NCI-H2029 (cell line): ENCODE data around the gene MEGF10.

Experiments used
- DNase-seq: peaks from one replicate; lab custom pipeline; 2025; lab: John Stamatoyannopoulos, UW

The MEGF10 gene

DNA sequence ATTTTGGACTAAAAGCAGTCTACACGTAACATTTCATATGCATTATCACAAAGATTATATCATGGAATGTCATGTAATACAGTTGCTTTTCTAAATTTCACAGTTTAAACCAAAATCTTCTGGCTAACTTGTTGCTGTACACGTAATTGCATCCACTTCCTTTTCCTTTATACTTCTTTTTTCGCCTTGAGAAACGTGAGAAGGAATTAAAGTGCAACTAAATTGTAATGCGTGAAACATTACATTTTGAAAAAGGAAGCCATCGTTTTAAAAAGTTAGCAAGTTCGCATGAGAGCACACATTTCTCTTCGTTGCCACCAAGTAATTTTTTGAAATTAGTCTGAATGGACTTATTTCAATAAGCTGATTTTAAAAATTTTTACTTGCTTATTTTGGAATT lies 80.0 kb downstream of the MEGF10 start:
- DNase-seq: no peak

DNA sequence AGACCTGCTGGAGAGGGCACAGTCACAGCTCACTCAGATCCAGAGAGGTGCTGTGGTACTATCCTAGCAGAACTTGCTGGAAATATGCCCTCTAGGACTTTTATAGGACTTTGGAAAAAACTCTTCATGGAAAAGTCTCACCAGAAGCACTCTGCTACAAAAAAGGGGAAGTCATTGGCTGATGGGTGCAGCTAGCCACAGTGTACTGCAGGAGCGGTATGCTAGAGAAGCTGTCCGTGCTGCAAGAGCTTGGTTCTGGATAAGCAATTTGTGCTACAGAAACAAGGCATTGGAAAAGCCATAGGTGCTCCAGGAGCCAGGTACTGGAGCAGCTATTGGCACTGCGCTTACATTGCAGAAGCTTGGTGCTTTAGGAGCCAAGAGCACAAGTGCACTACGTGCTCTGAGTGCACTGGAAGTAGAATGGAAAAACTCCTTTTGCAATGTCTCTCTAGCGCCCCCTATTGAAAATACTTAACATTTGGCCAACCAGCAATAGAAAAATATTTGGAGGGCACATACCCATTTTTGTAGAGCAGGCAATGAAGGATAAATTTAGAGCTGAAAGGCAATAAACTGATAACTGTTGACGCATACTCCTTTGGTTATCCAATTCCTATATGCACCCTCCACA lies 83.4 kb downstream of the MEGF10 start:
- DNase-seq: no peak

- DNase-seq: no peak
Measured at GRCh38 chr5:127375124-127375523, 84.5 kb downstream of the MEGF10 start.

GRCh38 chr5:127375544-127376091 lies 85.0 kb downstream of the MEGF10 start:
- no peak for DNase-seq

DNA sequence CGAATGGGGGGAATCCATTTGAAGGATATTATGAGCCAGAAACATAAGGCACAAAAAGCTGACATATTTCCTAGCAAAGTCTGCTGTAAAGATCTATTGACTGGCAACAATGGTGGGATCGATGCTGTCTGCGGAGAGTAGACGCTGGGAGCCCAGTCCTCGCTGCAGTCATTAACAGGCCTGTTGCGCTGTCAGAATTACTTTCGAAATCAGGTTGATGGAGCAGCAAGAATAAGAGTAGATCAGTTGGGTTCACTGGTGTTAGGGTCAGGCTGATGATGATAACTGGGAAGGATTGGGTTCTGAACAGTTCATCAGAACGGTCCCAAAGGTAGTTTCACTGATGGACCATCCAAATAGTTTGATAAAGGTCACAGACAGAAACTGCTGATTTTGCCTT lies 87.1 kb downstream of the MEGF10 start:
- DNase-seq: no peak

DNA sequence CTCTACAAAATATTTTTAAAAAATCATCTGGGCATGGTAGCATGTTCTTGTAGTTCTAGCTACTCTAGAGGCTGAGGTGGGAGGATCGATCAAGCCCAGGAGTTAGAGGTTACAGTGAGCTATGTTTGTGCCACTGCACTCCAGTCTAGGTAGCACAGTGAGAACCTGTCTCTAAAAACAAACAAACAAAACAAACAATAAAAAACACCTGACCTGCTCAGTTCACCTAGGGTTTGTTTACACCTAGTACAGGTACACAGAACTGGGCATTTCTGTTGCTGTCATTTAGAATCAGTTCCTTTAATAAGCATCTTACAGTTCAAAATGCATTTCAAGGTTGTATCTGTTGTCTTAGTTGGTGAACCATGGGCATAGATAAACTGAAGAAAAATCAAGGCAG lies 95.3 kb downstream of the MEGF10 start:
- no peak for DNase-seq

- DNase-seq: no peak
Measured at GRCh38 chr5:127386557-127386956, 96.0 kb downstream of the MEGF10 start.

- no peak for DNase-seq
Measured at GRCh38 chr5:127389601-127390000, 99.0 kb downstream of the MEGF10 start.

GRCh38 chr5:127392762-127393161 lies 102.2 kb downstream of the MEGF10 start:
- no peak for DNase-seq

DNA sequence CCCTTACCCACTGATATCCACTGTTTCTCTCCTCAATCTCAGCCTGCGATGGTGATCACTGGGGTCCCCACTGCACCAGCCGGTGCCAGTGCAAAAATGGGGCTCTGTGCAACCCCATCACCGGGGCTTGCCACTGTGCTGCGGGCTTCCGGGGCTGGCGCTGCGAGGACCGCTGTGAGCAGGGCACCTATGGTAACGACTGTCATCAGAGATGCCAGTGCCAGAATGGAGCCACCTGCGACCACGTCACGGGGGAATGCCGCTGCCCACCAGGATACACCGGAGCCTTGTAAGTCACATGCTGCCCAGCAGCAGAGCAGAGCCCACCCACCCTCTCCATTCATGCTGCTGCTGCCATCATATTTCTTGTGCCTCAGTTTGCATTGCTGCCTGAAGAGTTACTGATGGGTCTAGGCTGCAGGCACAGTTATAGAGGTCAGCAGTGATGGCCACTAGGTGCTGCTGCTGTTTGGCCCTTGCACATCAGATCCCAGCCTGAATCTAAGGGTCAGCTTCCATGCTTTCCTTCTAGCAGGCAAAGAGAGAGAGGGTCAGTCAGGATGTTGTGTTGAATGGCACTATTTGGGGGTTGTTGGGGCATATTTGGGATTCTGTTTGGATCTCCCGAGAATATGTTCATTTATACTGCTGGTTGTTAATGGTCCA lies 106.0 kb downstream of the MEGF10 start:
- DNase-seq: no peak

GRCh38 chr5:127398508-127398907 lies 107.9 kb downstream of the MEGF10 start:
- DNase-seq: no peak

DNA sequence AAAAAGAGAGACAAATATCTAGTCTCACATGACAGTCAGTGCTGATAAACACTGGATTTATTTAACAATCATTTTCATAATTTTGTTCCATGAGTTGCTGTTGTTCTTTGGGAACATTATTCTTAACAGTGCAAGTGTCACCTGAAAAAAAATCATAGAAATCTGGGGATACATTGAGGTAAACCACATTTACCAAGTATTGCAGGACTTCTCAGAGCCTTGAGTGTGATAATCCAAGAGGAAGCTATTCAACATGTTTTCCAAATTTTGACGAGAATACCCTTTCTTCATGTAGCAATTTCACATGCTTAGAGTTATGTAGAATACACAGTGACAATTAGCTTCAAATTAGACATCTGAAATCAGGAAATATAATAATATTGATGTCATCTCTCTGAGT lies 108.5 kb downstream of the MEGF10 start:
- no peak for DNase-seq

- DNase-seq: no peak
Measured at GRCh38 chr5:127400539-127400938, 109.9 kb downstream of the MEGF10 start.

DNA sequence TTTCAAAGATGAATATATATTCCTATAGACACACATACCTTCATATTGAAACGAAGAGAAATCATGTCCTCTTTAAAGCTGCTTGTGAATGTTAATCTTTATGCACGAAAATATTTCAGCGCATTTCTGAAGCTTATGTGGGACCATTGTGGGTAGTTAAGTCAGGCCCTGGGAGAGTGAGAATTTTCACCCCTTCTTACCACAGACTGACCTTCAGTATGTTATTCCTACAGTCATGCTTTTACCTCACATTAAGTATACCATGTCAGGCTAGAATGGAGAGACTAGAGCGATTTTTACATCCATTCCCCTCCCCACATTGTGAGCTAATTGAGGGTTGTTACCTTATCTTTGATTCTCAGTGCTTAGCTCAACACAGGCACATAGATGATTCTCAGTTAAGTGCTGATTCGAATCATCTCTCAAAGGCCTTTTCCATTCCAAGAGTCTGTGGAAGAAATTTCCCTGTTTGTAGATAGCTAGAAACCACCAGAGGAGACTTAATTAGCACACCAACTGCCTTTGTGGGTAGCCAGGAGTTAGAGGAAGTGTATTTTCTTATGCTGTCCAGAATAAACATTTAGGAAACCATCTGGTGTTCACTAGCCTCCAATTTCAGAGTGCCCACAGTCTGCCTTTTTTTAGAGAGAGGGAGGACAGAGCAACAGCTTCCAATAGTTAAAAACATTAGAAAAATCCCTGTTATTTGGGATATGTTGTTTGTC lies 110.5 kb downstream of the MEGF10 start:
- DNase-seq: no peak

- DNase-seq: no peak
Measured at GRCh38 chr5:127402361-127402760, 111.8 kb downstream of the MEGF10 start.

DNA sequence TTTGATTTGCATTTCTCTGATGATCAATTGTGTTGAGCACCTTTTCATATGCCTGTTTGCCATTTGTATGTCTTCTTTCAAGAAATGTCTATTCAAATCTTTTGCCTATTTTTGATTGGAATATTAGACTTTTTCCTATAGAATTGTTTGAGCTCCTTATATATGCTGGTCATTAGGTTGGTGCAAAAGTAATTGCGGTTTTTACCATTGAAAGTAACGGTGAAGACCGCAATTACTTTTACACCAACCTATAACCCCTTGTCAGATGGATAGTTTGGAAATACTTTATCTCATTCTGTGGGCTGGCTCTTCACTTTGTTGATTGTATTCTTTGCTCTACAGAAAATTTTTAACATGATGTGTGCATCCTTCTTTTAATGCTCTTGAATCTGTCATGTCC lies 113.6 kb downstream of the MEGF10 start:
- no peak for DNase-seq

- no peak for DNase-seq
Measured at GRCh38 chr5:127406326-127407121, 115.9 kb downstream of the MEGF10 start.

DNA sequence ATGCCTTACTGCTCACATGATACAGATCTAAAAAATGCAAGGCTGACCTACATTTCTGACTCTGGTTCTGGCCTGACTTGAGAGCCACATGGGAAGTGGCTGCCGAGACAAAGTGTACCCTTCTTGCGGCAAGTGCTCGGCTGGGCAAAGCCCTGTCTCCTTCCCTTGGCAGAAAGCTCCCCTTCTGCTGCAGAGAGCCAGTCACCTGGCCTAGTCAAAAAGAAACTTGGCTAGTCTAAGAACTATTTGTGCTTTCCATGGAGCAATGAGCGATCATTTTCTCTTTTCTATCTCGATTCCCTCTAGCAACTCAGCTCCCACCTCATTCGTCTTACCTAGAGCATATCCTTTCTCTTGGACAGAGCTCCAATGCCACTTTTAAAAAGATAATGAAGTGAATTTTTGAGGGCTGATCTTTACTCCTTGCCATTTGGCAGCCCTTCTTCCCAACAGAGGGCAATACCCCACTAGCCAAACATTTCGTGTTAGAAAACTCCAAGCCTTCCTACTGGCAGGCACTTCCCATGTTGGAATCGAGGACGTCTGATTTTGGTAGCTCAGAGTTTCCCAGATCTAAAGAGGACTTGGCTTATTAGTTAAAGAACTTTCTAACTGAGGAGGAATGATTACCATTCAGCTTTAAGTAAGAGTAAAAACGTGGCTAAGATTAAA lies 118.8 kb downstream of the MEGF10 start:
- DNase-seq: no peak

DNA sequence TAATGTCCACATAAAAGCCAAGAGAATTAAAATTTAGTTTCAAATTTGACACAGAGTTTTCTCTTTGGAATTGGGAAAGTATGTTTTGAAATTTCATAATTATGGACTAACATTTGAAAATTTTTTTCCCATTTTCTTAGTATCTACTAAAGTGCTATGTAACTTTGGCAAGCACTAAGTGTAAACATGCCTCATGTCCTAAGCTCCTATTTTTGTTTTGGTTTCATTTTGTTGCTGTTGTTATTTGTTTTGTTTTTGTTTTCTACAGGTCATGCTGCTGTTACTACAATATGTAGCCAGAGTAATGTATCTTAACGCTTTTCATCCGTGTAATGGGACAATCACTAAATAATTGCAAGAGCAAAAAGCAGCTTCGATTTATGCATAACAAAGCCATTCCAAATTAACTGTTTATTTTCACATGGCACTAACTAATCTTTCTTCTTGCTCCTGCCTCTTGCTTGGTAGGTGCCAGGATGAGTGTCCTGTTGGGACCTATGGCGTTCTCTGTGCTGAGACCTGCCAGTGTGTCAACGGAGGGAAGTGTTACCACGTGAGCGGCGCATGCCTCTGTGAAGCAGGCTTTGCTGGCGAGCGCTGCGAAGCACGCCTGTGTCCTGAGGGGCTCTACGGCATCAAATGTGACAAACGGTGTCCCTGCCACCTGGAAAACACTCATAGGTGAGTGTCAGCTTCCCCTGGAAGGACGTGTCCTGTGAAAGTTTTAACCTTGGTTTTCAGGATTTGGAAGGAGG lies 119.5 kb downstream of the MEGF10 start:
- no peak for DNase-seq

DNA sequence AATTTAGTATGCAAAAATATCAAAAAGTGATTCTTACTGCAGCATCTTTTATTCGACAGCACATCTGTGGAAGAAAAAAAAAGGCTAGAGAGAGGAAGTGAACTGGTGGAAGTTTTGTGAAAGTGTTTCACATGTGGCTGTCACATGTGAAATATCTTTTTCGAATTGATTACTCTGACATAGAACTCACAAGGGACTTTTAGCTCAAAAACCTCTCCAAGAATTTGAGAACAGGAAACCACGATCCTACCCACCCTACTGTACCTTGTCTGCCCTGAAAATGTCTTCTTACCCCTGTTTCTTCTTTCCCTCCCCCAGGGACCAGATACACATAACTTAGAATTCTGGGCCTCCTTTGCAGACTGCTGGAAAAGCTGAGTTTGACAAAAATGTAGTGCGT lies 120.4 kb downstream of the MEGF10 start:
- no peak for DNase-seq

DNA sequence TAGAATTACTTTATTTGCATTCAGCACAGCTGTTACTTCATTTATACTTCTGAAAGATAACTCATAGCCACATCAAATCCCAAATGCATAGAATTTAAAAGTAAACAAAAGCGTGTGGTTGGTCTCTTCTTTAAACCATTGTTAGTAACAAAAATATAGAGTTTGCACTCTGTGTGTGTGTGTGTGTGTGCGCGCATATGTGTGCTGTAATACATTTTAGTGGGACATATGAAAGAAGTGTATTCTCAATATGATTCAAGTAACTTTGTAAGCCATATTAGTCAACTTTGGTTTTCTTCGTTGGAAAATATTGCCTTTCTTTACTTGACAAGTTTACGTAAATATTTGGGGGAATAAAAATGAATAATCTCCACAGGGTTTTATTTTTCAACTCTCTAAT lies 120.8 kb downstream of the MEGF10 start:
- no peak for DNase-seq
